Measurements from ENCODE around the gene DCBLD1. TPM values are rescaled to one million over a fixed set of nuclear protein-coding genes. Genes with fewer than 3 reads are reported as not detected.

DCBLD1 gene
- total and polyA plus RNA-seq, 9 of the 15 experiments (the other 6 are each of a cell fraction or from before 2014, with no cell fraction given): 0.80 to 8.5 (median 6.8) TPM

DNA sequence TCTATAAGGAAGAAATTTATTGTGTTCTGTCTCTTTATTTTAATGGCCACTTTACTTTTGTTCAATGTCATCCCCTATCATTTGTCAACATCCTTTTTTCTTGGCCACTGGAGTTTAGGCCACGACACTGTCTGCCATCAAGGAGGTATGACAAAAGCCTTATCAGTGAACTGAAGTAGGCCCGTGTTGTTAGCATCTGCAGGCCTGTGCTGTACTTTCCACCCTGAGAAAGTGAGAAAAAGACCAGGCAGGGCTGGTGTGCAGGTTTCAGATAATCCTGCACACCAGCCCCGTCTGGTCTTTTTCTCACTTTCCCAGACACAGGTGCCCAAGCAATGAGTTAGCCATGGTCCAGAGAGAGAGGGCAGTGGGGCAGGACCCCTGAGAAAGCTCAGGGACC, 62.2 kb downstream of the DCBLD1 start:
- Histone ChIP-seq H3K27ac (ENCODE audit: extremely low read depth, low read depth, low read length) (no peak overlapping the region), H3K4me1 (replicated peaks in 1 of 2; ENCODE audit: control insufficient read depth in 2 of 2, insufficient read depth in 2 of 2, low read length in 2 of 2) (peaks cover 0 to 6% of the 10 kb centered on the region in 2 experiments; a peak in 2 of 5 replicates), H3K79me2 (ENCODE audit: control insufficient read depth, insufficient read depth, low read length) (no peaks in the 10 kb centered on the region), H2AFZ (ENCODE audit: low read depth, low read length) (no peak overlapping the region), H3K9ac (ENCODE audit: insufficient read depth in 1 of 2, low read depth in 2 of 2, low read length in 2 of 2) (peak overlapping the region in 1 of 2 experiments; percentile 26; a peak in 1 of 4 replicates), H3K4me3 (no peak overlapping the region), H3K9me3 (replicated peaks; ENCODE audit: control insufficient read depth, insufficient read depth, low read depth, low read length) (no peaks in the 10 kb centered on the region), H3K4me2 (ENCODE audit: insufficient read depth, low read length) (no peak overlapping the region), H3K36me3 (ENCODE audit: control insufficient read depth, insufficient read depth, low read length) (peaks cover 19% of the 10 kb centered on the region; the same call in 2 of the 3 replicates), H3K9me1 (ENCODE audit: control insufficient read depth, insufficient read depth, low read length) (no peaks in the 10 kb centered on the region), H3K27me3 (ENCODE audit: control insufficient read depth in 2 of 2, insufficient read depth in 2 of 2, low read length in 2 of 2) (no peaks in the 10 kb centered on the region), H4K20me1 (replicated peaks; ENCODE audit: control insufficient read depth, insufficient read depth, low read length) (no peaks in the 10 kb centered on the region)
- DNase-seq (ENCODE audit: extremely low read depth in 1 of 4, low spot score in 3 of 4) (peak in 3 of 4 experiments; percentile 29 to 53 (median 34)), ATAC-seq (peak; percentile 62; the same call in 2 of the 3 replicates), FAIRE-seq (no peak)
- in situ Hi-C loops (cut with MboI) (no loop called here), intact Hi-C loops (cut with micrococcal nuclease) (no loop called here)
- BruUV-seq (replicated peaks): no TSS peak
- 18% methylated on average over 3 of the region's 3 CpGs for whole genome bisulfite sequencing (ENCODE audit: insufficient coverage, low coverage, missing lambda C conversion rate)
- ChIA-PET POLR2A (interaction anchor here (1.3 kb wide), 1 partner anchor 8 kb away, joined by 3 read pairs; no protein-coding TSS in a partner anchor), CTCF (ENCODE audit: low intra/inter-chr PET ratio) (no interaction called here)
- TF ChIP-seq HDAC2 (IDR thresholded peaks at IDR 0.05): no peak
- TF ChIP-seq ZNF592 (IDR thresholded peaks at IDR 0.05): no peak
- TF ChIP-seq GATAD2A (IDR thresholded peaks at IDR 0.05): no peak
- TF ChIP-seq HIVEP1 (CRISPR knock-in tag; IDR thresholded peaks at IDR 0.05): no peak
- TF ChIP-seq, protein P1, sequence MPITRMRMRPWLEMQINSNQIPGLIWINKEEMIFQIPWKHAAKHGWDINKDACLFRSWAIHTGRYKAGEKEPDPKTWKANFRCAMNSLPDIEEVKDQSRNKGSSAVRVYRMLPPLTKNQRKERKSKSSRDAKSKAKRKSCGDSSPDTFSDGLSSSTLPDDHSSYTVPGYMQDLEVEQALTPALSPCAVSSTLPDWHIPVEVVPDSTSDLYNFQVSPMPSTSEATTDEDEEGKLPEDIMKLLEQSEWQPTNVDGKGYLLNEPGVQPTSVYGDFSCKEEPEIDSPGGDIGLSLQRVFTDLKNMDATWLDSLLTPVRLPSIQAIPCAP (CRISPR knock-in tag; IDR thresholded peaks at IDR 0.05; ENCODE audit: borderline replicate concordance): no peak
- TF ChIP-seq, protein P2, sequence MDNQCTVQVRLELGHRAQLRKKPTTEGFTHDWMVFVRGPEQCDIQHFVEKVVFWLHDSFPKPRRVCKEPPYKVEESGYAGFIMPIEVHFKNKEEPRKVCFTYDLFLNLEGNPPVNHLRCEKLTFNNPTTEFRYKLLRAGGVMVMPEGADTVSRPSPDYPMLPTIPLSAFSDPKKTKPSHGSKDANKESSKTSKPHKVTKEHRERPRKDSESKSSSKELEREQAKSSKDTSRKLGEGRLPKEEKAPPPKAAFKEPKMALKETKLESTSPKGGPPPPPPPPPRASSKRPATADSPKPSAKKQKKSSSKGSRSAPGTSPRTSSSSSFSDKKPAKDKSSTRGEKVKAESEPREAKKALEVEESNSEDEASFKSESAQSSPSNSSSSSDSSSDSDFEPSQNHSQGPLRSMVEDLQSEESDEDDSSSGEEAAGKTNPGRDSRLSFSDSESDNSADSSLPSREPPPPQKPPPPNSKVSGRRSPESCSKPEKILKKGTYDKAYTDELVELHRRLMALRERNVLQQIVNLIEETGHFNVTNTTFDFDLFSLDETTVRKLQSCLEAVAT (IDR thresholded peaks at IDR 0.05): no peak
- no peak for TF ChIP-seq MTA3 (IDR thresholded peaks at IDR 0.05; ENCODE audit: borderline replicate concordance)
- TF ChIP-seq SIRT6 (IDR thresholded peaks at IDR 0.05; ENCODE audit: low read depth, low read length): no peak
- no peak for TF ChIP-seq SMARCA5 (IDR thresholded peaks at IDR 0.05)
- no peak for TF ChIP-seq GMEB1 (CRISPR knock-in tag; IDR thresholded peaks at IDR 0.05)
- TF ChIP-seq CXXC5 (CRISPR knock-in tag; IDR thresholded peaks at IDR 0.05): 0 out of 2 replicates have a peak, but pooled peaks have one; percentile 16
- TF ChIP-seq TCF3 (CRISPR knock-in tag; IDR thresholded peaks at IDR 0.05): peak; percentile 40; the same call in 1 of the 2 replicates
- TF ChIP-seq CBFA2T2 (conservative IDR thresholded peaks at IDR 0.05): peak; percentile 51
- no peak for TF ChIP-seq WHSC1 (IDR thresholded peaks at IDR 0.05; ENCODE audit: low read length)
